ENCODE measurements around the gene TCP1. TPM values are rescaled to one million over a fixed set of nuclear protein-coding genes. Genes with fewer than 3 reads are reported as not detected.
"Not testable (repeated sequence)": the region's sequence is repeated elsewhere in the genome, so short reads cannot be mapped to it uniquely, and the experiment has no call there.

Gene TCP1
- polyA plus RNA-seq, 10 donors = 187 to 246 (median 216) TPM

DNA sequence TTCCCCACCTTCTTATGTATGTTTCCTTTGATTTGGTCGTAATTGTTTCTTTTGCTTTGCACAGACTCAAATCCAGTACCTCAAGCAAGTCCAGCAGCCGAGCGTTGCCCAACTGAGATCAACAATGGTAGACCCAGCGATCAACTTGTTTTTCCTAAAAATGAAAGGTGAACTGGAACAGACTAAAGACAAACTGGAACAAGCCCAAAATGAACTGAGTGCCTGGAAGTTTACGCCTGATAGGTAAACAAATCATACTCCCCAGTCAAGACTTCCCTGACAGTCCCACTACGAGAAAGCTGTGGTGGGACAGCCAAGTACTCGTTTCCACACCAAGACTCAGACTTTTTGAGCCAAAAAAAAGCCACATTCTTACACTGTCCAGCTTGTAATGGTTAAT lies 41.3 kb downstream of the TCP1 start:
- not testable (repeated sequence) for DNase-seq

DNA sequence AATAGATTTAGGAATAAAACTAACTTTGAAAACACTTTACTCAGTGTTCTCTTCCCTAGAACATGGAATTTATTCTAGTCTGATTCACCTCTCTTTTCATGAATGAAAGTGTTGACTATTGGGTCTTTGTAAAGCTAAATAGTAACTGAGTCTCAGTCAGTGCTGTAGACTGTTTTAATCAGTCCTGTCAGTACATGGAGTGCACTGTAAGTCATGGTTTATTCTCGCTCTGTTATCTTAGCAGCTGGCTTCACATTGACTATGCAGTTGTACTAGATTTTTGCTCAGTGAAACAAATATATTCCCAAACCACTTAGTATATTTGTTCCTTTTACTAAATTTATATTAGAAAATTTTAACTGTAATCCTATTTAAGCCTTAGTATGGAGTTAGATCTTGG lies 42.6 kb downstream of the TCP1 start:
- DNase-seq = no peak

DNA sequence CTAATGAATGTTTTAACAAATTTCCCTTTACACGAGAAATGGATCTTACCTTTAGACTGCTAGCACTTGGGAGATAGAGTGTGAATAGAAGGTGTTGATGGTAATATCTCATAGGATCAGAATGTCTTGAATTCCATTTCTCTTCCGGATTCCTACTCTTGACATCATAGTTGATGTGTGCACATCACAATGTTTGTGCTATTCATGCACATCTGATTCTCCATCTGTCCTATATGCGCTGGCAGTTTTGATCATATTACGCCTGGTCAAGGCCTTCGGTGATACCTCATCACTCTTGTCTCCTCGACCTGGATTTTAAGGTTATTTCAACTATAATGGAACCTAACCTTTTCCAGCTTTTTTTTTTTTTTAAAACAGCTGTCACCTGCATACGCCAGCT lies 44.3 kb downstream of the TCP1 start:
- no peak for DNase-seq

DNA sequence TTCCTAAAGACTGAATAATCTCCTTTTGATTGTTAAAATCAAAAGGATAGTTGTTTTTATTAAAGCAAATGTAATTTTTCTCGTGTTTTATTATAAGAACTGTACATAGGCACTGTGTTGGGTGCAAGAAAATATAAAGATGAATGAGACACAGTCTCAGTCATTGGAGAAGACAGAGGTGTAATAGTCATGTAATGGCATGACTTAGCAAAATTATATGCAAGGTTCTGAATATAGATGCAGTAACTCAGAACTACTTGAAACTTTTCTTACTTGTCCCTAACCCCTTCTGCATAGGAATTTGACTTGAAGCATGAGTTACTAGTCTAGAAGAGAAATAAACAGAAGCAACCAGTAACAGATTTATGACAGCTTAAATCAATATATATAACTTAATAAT lies 47.2 kb downstream of the TCP1 start:
- no peak for DNase-seq

DNA sequence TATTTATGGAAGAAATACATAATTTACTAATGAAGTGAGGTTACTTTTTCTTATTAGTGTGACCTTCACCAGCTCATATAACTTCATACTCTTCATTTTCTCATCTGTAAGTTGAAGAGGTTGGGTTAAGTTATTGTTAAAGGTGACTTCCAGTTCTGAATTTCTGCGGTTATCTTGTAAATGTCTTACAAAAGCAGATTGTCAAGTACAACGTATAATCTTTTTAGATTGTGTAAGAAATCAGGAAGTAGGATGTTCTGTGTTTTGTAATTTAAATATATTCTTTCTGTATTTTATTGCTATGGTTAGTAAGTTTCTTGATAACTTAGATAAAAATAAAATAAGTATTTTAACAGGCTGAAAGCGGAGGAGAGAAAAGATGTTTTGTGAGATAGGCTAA lies 50.1 kb downstream of the TCP1 start:
- no peak for DNase-seq

DNA sequence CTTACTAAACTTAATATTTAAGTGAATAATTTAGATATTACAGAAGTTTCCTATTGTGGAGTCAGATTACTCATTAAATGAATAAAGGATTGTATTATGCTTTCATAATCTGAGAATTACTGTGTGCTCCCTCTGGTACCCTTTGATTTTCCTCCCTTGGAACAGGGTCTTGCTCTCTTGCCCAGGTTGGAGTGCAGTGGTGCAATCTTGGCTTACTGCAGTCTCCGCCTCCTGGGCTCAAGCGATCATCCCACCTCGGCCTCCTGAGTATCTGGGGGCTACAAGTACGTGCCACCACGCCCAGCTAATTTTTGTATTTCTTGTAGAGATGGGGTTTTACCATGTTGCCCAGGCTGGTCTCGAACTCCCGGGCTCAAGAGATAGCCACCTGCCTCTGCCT lies 52.5 kb downstream of the TCP1 start:
- no peak for DNase-seq

DNA sequence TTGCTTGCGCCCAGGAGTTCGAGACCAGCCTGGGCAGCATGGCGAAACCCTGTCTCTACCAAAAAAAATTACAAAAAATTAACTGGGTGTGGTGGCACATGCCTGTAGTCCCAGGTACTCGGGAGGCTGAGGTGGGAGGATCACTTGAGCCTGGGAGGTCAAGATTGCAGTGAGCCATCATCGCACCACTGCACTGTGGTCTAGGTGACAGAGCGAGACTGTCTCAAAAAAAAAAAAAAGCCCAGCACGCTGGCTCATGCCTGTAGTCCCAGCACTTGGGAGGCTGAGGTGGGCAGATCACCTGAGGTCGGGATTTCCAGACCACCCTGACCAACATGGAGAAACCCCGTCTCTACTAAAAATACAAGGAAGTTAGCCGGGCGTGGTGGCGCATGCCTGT lies 56.0 kb downstream of the TCP1 start:
- not testable (repeated sequence) for DNase-seq

DNA sequence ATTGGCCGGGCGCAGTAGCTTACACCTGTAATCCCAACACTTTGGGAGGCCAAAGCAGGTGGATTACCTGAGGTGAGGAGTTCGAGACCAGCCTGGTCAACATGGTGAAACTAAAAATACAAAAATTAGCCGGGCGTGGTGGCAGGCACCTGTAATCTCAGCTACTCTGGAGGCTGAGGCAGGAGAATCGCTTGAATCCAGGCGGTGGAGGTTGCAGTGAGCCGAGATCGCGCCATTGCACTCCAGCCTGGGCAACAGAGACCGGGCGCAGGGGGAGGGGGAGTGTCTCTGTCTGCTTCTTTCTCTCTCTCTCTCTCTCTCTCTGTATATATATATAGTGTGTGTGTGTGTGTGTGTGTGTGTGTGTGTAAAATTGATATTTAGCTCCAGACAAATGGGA lies 56.9 kb downstream of the TCP1 start:
- not testable (repeated sequence) for DNase-seq

DNA sequence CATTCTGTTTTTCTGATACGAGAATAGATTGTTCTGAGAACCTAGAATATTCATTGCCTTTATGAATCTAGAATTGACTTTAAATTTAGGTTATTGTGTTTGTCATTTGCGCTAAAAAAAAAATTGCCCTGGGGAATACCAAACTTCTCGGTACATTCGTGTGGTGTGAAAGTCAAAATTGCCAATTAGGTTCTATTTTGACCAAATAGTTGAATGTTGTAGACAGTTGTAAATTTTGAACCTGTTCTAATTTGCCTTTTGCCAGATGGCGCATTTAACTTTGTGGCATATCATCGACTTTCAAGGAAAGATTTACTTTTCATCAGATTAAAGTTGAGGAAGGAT lies 59.1 kb downstream of the TCP1 start:
- no peak for DNase-seq

DNA sequence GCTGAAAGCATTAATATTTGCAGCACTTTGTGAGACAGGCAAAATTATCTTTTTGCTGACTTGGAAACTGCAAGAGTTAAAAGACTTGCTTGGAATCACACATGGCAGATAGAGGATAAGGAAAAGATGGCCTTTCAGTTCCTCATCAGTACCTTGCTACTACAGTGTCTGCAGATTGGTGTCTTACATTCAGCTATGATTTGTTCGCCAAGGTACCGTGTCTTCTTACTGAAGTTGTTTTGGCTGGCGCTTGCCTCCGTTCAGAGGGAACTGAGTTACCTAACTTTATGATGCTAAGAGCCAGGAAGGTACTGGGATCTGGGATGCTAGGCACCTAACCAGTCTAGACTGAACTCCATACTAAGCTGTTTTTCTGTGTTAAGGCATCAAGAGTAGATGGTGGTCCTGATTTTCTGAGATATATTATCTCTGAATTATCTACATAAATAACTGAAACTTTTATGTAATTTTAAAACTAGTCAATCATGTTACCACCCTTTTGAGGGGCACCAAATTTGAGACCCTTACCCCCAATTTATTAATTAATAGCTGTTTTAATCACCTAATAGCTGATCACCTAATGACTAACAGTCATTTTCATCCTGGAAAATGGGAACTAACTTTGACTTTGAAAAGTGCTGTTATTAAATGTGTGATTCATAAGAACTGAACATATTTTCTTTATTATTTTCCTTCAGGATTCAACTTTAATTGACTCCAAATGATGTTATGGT lies 59.6 kb downstream of the TCP1 start:
- peak in 2 of 3 donors; percentile 4 to 29 for DNase-seq

DNA sequence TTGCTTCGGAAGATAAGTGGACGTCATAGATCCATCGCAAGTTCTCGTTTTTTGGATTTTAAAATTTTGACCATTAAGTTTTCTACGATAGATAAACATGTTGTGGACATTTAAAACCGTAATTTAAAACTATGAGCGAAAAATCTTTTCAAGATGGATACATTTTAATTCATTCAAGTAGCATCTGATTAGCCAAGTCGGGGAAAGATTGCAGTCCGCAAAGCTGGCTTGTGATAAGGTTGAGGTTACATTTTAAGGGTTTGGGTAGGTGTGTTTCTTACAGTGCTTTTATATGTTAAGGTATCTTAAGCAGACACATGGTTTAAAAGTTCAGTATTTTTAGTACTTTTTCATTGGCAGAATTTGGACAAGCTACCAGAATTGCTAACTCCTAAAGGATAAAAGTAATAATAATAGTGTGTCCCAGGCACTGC lies 60.9 kb downstream of the TCP1 start:
- peak in 2 of 3 donors; percentile 8 to 38 for DNase-seq

Other genes starting within 250 kb of the TCP1 start
- 100 to 1,000 TPM in 4 of 10 donors, 10 to 100 TPM in 6; 69.8 to 107 (median 98.1) TPM for gene SOD2, start 96.4 kb downstream of the TCP1 start, polyA plus RNA-seq (ENCODE audit: insufficient read length in 10 of 10)
- 10 to 100 TPM; 61.7 to 91.7 (median 78.9) TPM for gene WTAP, start 62.1 kb downstream of the TCP1 start, polyA plus RNA-seq (ENCODE audit: insufficient read length in 10 of 10)
- gene ACAT2, start 27.6 kb downstream of the TCP1 start, polyA plus RNA-seq (ENCODE audit: insufficient read length in 10 of 10) = 10 to 100 TPM; 13.1 to 32.0 (median 19.0) TPM
- 10 to 100 TPM; 59.0 to 76.1 (median 68.8) TPM for gene MRPL18, start 865 bp upstream of the TCP1 start, polyA plus RNA-seq (ENCODE audit: insufficient read length in 10 of 10)
- gene PNLDC1, start 10.7 kb upstream of the TCP1 start, polyA plus RNA-seq (ENCODE audit: insufficient read length in 10 of 10) = 1 to 10 TPM in 1 of 10 donors, under 1 TPM in 9; 0.08 to 1.1 (median 0.37) TPM
- under 1 TPM; 0.06 to 0.55 (median 0.29) TPM for gene MAS1, start 101.4 kb upstream of the TCP1 start, polyA plus RNA-seq (ENCODE audit: insufficient read length in 10 of 10)
- gene IGF2R, start 179.5 kb upstream of the TCP1 start, polyA plus RNA-seq (ENCODE audit: insufficient read length in 10 of 10) = 100 to 1,000 TPM; 114 to 143 (median 129) TPM

Data from muscle of back (tissue), 11 donors.